Measurements from ENCODE around the gene METTL4. TPM values are rescaled to one million over a fixed set of nuclear protein-coding genes. Genes with fewer than 3 reads are reported as not detected.

METTL4 gene
- total and polyA plus RNA-seq, 9 of the 15 experiments (the other 6 are each of a cell fraction or from before 2014, with no cell fraction given), result 7.9 to 32.8 (median 22.1) TPM

- Histone ChIP-seq H2AFZ (ENCODE audit: low read depth, low read length) (no peak overlapping the region), H3K9me1 (ENCODE audit: control insufficient read depth, insufficient read depth, low read length) (no peaks in the 10 kb centered on the region), H3K79me2 (ENCODE audit: control insufficient read depth, insufficient read depth, low read length) (no peaks in the 10 kb centered on the region), H4K20me1 (replicated peaks; ENCODE audit: control insufficient read depth, insufficient read depth, low read length) (no peaks in the 10 kb centered on the region), H3K27me3 (ENCODE audit: control insufficient read depth in 2 of 2, insufficient read depth in 2 of 2, low read length in 2 of 2) (no peaks in the 10 kb centered on the region; a peak in 2 of 5 replicates), H3K27ac (ENCODE audit: extremely low read depth, low read depth, low read length) (no peak overlapping the region), H3K4me1 (replicated peaks in 1 of 2; ENCODE audit: control insufficient read depth in 2 of 2, insufficient read depth in 2 of 2, low read length in 2 of 2) (no peaks in the 10 kb centered on the region), H3K4me2 (ENCODE audit: insufficient read depth, low read length) (no peak overlapping the region), H3K4me3 (no peak overlapping the region), H3K36me3 (ENCODE audit: control insufficient read depth, insufficient read depth, low read length) (no peaks in the 10 kb centered on the region), H3K9me3 (replicated peaks; ENCODE audit: control insufficient read depth, insufficient read depth, low read depth, low read length) (no peaks in the 10 kb centered on the region), H3K9ac (ENCODE audit: insufficient read depth in 1 of 2, low read depth in 2 of 2, low read length in 2 of 2) (no peak overlapping the region)
- in situ Hi-C loops (cut with MboI) (no loop called here), intact Hi-C loops (cut with micrococcal nuclease) (no loop called here)
- TF ChIP-seq STAT5B (CRISPR knock-in tag; IDR thresholded peaks at IDR 0.05), result no peak
- no peak for TF ChIP-seq TGIF2 (CRISPR knock-in tag; IDR thresholded peaks at IDR 0.05)
- TF ChIP-seq SNAPC5 (CRISPR knock-in tag; IDR thresholded peaks at IDR 0.05), result no peak
- no peak for TF ChIP-seq ASH1L (IDR thresholded peaks at IDR 0.05; ENCODE audit: borderline replicate concordance, low read depth, partially characterized antibody)
- DNase-seq (ENCODE audit: extremely low read depth in 1 of 4, low spot score in 3 of 4) (no peak), ATAC-seq (no peak), FAIRE-seq (no peak)
- WGBS (ENCODE audit: insufficient coverage, low coverage, missing lambda C conversion rate), result 8% methylated on average over 3 of the region's 3 CpGs
- BruUV-seq (replicated peaks), result no TSS peak
- ChIA-PET CTCF (ENCODE audit: low intra/inter-chr PET ratio) (no interaction called here), POLR2A (interaction anchor here (1.0 kb wide), 1 partner anchor 12 kb away, joined by 3 read pairs; no protein-coding TSS in a partner anchor)
Measured at GRCh38 chr18:2508678-2509077, 62.6 kb downstream of the METTL4 start.

- no peak overlapping the region for H3K27ac ChIP-seq (ENCODE audit: extremely low read depth, low read depth, low read length)
- ChIA-PET CTCF (ENCODE audit: low intra/inter-chr PET ratio) (no interaction called here), POLR2A (no interaction called here)
- no TSS peak for BruUV-seq (replicated peaks)
- no peaks in the 10 kb centered on the region for H4K20me1 ChIP-seq (replicated peaks; ENCODE audit: control insufficient read depth, insufficient read depth, low read length)
- H3K27me3 ChIP-seq (ENCODE audit: control insufficient read depth in 2 of 2, insufficient read depth in 2 of 2, low read length in 2 of 2), result no peaks in the 10 kb centered on the region; a peak in 2 of 5 replicates
- WGBS (ENCODE audit: insufficient coverage, low coverage, missing lambda C conversion rate), result 49% methylated on average over 2 of the region's 2 CpGs
- no peaks in the 10 kb centered on the region for H3K36me3 ChIP-seq (ENCODE audit: control insufficient read depth, insufficient read depth, low read length)
- intact Hi-C loops (cut with micrococcal nuclease), result no loop called here
- DNase-seq (ENCODE audit: extremely low read depth in 1 of 4, low spot score in 3 of 4) (no peak), FAIRE-seq (no peak), ATAC-seq (no peak)
- H3K4me3 ChIP-seq, result no peak overlapping the region
- no peaks in the 10 kb centered on the region for H3K9me3 ChIP-seq (replicated peaks; ENCODE audit: control insufficient read depth, insufficient read depth, low read depth, low read length)
- H2AFZ ChIP-seq (ENCODE audit: low read depth, low read length), result no peak overlapping the region
- H3K4me1 ChIP-seq (replicated peaks in 1 of 2; ENCODE audit: control insufficient read depth in 2 of 2, insufficient read depth in 2 of 2, low read length in 2 of 2), result no peaks in the 10 kb centered on the region
- in situ Hi-C loops (cut with MboI), result no loop called here
- no peaks in the 10 kb centered on the region for H3K79me2 ChIP-seq (ENCODE audit: control insufficient read depth, insufficient read depth, low read length)
- no peak overlapping the region for H3K9ac ChIP-seq (ENCODE audit: insufficient read depth in 1 of 2, low read depth in 2 of 2, low read length in 2 of 2)
- no peak overlapping the region for H3K4me2 ChIP-seq (ENCODE audit: insufficient read depth, low read length)
- H3K9me1 ChIP-seq (ENCODE audit: control insufficient read depth, insufficient read depth, low read length), result no peaks in the 10 kb centered on the region
- no peak for TF ChIP-seq ZNF407 (IDR thresholded peaks at IDR 0.05; ENCODE audit: low read depth)
Measured at GRCh38 chr18:2508155-2508554, 63.1 kb downstream of the METTL4 start.

All from K562 (cell line).